AML-193 (cell line): ENCODE results near the gene RPL27.
"Not testable (repeated sequence)": the region's sequence is repeated elsewhere in the genome, so short reads cannot be mapped to it uniquely, and the experiment has no call there.

ENCODE experiments used
- DNase-seq, 2 experiments: peaks; one replicate each; lab custom pipeline; 2025; lab: John Stamatoyannopoulos, UW

Gene RPL27

DNA sequence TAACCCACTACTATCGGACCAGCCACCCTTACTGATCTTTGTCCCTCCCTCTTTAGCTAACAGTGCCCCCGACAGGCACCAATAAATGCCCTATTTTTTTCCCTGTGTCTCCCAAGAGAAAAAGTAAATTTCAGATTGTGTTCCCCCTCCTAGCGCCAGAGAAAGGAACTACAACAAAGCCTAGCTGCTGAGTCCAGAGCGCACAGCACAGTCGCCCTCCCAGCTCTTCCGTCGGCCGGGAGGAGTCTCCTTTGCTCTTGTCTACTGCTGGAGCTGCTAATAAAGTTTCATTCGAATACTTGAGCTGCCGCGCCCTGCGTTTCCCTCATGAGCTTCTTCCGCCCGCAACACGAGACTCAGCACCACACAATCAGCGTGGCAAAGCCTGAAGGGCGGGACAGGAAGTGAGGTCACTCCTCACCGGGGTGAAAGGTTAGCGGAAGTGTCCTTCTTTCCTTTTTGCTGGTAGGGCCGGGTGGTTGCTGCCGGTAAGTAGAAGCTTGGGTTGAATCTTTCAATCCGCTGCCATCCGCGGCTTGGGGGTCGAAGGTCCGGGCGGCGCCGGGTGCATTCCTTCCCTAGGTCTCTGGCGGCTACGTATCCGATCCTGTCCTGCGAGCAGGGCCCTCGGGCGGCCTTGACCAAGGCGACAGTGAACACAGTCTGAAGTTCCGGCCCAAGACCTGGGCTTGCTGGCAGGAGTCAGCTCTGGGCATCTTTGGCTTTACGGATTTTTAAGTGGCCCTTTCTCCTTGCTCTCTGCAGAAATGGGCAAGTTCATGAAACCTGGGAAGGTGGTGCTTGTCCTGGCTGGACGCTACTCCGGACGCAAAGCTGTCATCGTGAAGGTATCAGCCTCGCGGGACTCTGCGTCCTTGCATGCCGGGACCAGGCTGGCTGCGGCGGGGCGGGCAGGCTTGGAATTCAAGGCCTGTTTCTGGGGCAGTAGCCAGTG, at the start of gene RPL27:
TSS of gene RPL27 (plus strand) at position 436 of the 955 bp plus-strand sequence. CDS start at position 768, 332 bp downstream.
- peak; percentile 100 for DNase-seq

- DNase-seq: no peak
Measured at GRCh38 chr17:42950044-42950783, 48.0 kb upstream of the RPL27 start.

DNA sequence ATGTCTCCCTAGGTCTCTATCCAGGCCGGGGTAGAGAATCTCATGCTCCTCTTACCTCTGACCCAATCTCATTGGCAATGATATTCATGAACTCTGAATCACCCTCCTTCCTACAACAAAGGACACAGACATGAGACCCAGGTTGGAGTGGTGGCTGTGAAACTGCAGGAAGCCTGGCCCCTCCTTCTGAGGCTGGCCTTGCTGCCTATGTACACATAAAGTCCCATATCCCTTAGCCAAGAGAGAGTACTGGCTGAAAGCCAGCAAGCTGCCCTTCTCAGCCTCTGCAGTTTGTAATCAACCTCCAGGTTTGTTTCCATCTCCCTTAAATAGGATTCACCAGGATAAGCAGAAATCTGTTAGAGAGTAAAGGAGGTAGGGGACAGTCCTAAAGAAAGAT, 44.5 kb upstream of the RPL27 start:
- DNase-seq: no peak

- peak; percentile 94 to 96 for DNase-seq
Measured at GRCh38 chr17:42964161-42964932, 33.9 kb upstream of the RPL27 start, which contains the start of gene AARSD1. Gene AARSD1 (minus strand): TSS chr17:42964454. CDS start chr17:42964440, 14 bp downstream.

- DNase-seq: no peak
Measured at GRCh38 chr17:42967925-42968324, 30.3 kb upstream of the RPL27 start.

DNA sequence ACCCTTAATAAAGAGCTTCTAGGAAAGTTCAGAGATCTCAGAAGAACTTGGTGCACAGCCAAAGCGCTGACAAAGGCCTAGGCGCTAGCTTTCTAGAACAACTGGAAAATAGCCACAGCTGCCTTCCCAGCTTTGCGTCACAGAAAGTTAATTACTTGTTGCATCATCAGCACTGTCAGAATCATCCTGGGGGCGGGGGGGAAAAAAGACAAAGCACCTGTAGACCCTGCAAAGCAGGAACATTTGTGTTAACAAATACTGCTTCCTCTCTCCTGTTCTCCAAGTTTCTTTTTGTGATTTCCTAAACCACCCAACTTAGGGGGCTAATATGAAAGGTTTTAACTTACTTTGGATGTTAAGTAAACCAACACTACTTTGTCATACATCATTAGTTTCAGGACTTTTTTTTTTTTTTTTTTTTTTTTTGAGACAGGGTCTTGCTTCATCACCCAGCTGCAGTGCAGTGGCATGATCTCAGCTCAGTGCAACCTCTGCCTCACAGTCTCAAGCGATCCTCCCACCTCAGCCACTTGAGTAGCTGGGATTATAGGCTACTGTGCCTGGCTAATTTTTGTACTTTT, 29.1 kb upstream of the RPL27 start:
- DNase-seq: peak; percentile 31 to 48

DNA sequence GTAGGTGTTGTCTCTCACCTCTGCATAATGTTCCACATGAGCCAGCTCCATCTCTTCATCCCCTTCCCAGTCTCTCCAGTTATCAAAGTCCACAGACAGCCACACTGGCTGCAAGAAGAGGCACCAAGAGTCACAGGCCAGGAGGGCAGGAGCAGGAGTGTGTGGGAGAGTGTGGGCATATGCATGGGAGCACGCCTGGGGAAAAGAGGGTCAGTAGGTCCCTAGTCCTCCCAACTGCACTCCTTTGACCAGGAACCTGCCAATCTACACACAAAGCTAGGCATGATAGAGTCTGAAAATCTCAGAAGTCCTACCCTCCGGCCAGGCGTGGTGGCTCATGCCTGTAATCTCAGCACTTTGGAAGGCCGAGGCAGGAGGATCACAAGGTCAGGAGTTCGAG, 26.6 kb upstream of the RPL27 start:
- no peak for DNase-seq

DNA sequence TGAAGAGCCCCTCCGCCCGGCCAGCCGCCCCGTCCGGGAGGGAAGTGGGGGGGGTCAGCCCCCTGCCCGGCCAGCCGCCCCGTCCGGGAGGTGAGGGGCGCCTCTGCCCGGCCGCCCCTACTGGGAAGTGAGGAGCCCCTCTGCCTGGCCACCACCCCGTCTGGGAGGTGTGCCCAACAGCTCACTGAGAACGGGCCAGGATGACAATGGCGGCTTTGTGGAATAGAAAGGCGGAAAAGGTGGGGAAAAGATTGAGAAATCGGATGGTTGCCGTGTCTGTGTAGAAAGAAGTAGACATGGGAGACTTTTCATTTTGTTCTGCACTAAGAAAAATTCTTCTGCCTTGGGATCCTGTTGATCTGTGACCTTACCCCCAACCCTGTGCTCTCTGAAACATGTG, 24.9 kb upstream of the RPL27 start:
- DNase-seq: not testable (repeated sequence)

GRCh38 chr17:42975265-42975664, 23.0 kb upstream of the RPL27 start:
- DNase-seq: no peak

GRCh38 chr17:42975701-42976100, 22.5 kb upstream of the RPL27 start:
- not testable (repeated sequence) for DNase-seq

GRCh38 chr17:42979511-42980273, 18.5 kb upstream of the RPL27 start, which contains the start of gene PTGES3L:
Gene PTGES3L (minus strand): TSS chr17:42980080. CDS start chr17:42980053, 27 bp downstream.
- DNase-seq: peak; percentile 40 to 58

- DNase-seq: peak; percentile 81 to 83
Measured at GRCh38 chr17:42980274-42980765, 17.9 kb upstream of the RPL27 start, which contains the start of gene RUNDC1. Gene RUNDC1 (plus strand): TSS chr17:42980565. CDS start chr17:42980577, 12 bp downstream.

- peak; percentile 51 to 53 for DNase-seq
Measured at GRCh38 chr17:42980766-42981397, 17.3 kb upstream of the RPL27 start.

GRCh38 chr17:42982266-42982665, 16.0 kb upstream of the RPL27 start:
- no peak for DNase-seq

DNA sequence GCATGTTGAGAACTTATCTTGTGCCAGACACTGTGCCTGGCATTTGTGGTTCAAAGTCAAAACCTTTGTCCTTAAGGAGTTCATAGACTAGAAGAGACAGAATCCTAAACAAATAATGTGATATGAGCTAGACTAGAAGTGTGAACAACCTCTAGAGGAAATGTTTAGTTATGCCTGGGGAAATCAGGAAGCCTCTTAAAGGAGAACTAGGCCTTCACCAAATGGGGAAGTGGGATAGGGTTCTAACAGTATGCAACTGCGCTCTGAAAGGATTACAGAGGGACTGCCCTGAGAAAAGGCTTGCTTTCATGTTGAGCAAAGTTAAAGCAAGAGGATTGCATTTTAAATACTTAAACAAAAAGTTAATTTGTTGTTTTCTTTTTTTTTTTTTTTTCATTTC, 13.0 kb upstream of the RPL27 start:
- DNase-seq: peak; percentile 98 to 99

- no peak for DNase-seq
Measured at GRCh38 chr17:42989141-42989540, 9.1 kb upstream of the RPL27 start.

GRCh38 chr17:42989726-42990652, 8.2 kb upstream of the RPL27 start:
- no peak for DNase-seq

GRCh38 chr17:42991471-42991870, 6.7 kb upstream of the RPL27 start:
- DNase-seq: no peak

DNA sequence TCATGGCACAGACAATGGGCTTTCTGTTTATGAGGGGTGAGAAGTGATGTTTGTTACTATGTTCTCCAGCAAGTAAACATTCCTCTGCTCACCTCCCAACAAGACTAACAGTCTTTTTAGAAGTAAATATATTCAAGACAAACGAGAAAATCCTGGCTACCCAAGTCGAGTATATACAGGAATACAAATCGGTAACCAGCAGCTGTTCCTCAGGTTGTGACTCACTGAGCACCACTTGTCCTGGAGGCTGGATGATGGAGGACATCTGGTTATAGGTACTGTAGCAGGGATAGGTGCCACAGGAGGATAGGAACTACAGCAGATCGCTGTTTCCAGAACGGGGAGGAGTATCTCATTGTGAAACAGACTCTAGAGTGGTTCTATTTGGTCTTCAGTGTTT, 5.3 kb upstream of the RPL27 start:
- DNase-seq: no peak
